CD4-positive, CD25-positive, alpha-beta regulatory T cell (primary cell): ENCODE measurements around the gene LRP2. TPM values are rescaled to one million over a fixed set of nuclear protein-coding genes. Genes with fewer than 3 reads are reported as not detected.
"Not testable (repeated sequence)": the region's sequence is repeated elsewhere in the genome, so short reads cannot be mapped to it uniquely, and the experiment has no call there.

ENCODE experiments used
- ATAC-seq, 2 donors: fragments of 150-1000 bp; cut with Tn5 transposase; one replicate each; pipeline ENCODE4 v1.10.0; 2021; ENCODE audit warnings: low read depth in 2 of 2, moderate number of reproducible peaks in 2 of 2, moderate library complexity in 1 of 2
- DNase-seq, 3 donors: peaks; one replicate each; pipeline versions ENCODE4 v3.0.0 to v3.0.0-alpha.2; 2012 to 2022; ENCODE audit warnings: mixed read lengths in 1 of 3
- H3K27ac ChIP-seq: one replicate; pipeline ENCODE4 v1.7.0; 2013; ENCODE audit warnings: mild to moderate bottlenecking, low read length; ENCODE audit not compliant: insufficient read depth, poor library complexity, severe bottlenecking
- H3K27me3 ChIP-seq: one replicate; pipeline ENCODE4 v1.7.0; 2013; ENCODE audit warnings: low read length; ENCODE audit not compliant: control insufficient read depth, insufficient read depth
- H3K36me3 ChIP-seq: one replicate; pipeline ENCODE4 v1.7.0; 2013; ENCODE audit warnings: mild to moderate bottlenecking, low read length, moderate library complexity; ENCODE audit not compliant: control insufficient read depth, insufficient read depth
- H3K4me1 ChIP-seq: 2 replicates; pipeline ENCODE4 v1.7.0; 2013; ENCODE audit warnings: mild to moderate bottlenecking, low read length; ENCODE audit not compliant: insufficient read depth, control insufficient read depth, poor library complexity, severe bottlenecking
- H3K4me3 ChIP-seq: one replicate; pipeline ENCODE4 v1.7.0; 2013; ENCODE audit warnings: low read depth, mild to moderate bottlenecking, low read length, moderate library complexity
- H3K9me3 ChIP-seq, 2 experiments: 1 replicate in 1 of 2; 2 replicates in 1 of 2; pipeline ENCODE4 v1.7.0; 2013; ENCODE audit warnings: low read length in 2 of 2, mild to moderate bottlenecking in 1 of 2, moderate library complexity in 1 of 2; ENCODE audit not compliant: control insufficient read depth in 2 of 2
- H3K27ac Mint-ChIP-seq, 3 donors: one replicate each; pipeline ENCODE4 v1.8.0; 2020 to 2022; ENCODE audit warnings: mild to moderate bottlenecking in 3 of 3, mixed read lengths in 3 of 3, moderate library complexity in 2 of 3
- H3K27me3 Mint-ChIP-seq: one replicate; pipeline ENCODE4 v1.8.0; 2022; ENCODE audit warnings: mild to moderate bottlenecking, mixed read lengths
- H3K36me3 Mint-ChIP-seq: one replicate; pipeline ENCODE4 v1.8.0; 2020; ENCODE audit warnings: mixed read lengths
- H3K4me1 Mint-ChIP-seq, 4 donors: one replicate each; pipeline ENCODE4 v1.8.0; 2020 to 2022; ENCODE audit warnings: mixed read lengths in 4 of 4, mild to moderate bottlenecking in 1 of 4
- H3K4me3 Mint-ChIP-seq, 4 donors: one replicate each; pipeline ENCODE4 v1.8.0; 2020 to 2022; ENCODE audit warnings: mild to moderate bottlenecking in 4 of 4, mixed read lengths in 4 of 4, moderate library complexity in 3 of 4
- H3K9me3 Mint-ChIP-seq, 7 donors: one replicate each; pipeline ENCODE4 v1.8.0; 2020 to 2022; ENCODE audit warnings: mixed read lengths in 7 of 7, mild to moderate bottlenecking in 3 of 7, moderate library complexity in 2 of 7
- polyA plus RNA-seq, 4 donors: library from polyadenylated mRNA; unstranded; fragments of 300-500 nt; fragmentation: Illumina TruSeq; gene quantifications; one replicate each; pipeline ENCODE4 v1.2.3, GENCODE V29; 2021
- total RNA-seq: library from RNA; stranded (reverse); gene quantifications from one replicate; pipeline ENCODE4 v1.2.3, GENCODE V29; 2022

The LRP2 gene
- total and polyA plus RNA-seq, 5 donors from 2014 or later, result not detected

GRCh38 chr2:169139993-169140767, 222.2 kb downstream of the LRP2 start:
- H3K27me3 Mint-ChIP-seq, result peaks cover 6% of the 10 kb centered on the region
- H3K27ac Mint-ChIP-seq, result no peak overlapping the region
- Histone ChIP-seq H3K36me3 (no peaks in the 10 kb centered on the region), H3K4me3 (no peak overlapping the region), H3K27me3 (no peaks in the 10 kb centered on the region), H3K9me3 (no peaks in the 10 kb centered on the region), H3K4me1 (no peaks in the 10 kb centered on the region), H3K27ac (no peak overlapping the region)
- no peaks in the 10 kb centered on the region for H3K36me3 Mint-ChIP-seq
- no peak for ATAC-seq
- no peak for DNase-seq
- peaks cover 0 to 1% (median 0%) of the 10 kb centered on the region in 7 donors for H3K9me3 Mint-ChIP-seq
- H3K4me3 Mint-ChIP-seq, result no peak overlapping the region
- H3K4me1 Mint-ChIP-seq, result no peaks in the 10 kb centered on the region

DNA sequence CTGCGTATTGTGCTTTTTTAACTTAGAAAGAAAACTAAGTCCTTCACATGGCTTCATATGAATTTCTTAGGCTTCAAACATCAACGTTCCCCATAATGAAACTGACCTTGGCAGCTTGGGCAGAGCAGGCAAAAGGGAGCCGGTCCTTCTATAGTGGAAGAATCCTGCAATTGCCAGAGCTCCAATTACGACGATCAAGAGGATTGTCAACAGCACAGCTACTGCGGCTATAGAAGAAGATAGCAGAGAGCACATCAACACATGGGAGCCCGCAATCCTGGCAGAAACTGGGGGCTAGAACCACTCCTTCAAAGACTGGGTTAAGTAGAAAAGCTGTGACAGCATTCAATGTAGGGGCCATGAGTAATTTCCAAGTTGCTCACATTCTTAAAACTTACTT, 223.2 kb downstream of the LRP2 start:
- Mint-ChIP-seq H3K9me3 (peaks cover 0 to 1% (median 0%) of the 10 kb centered on the region in 7 donors), H3K36me3 (no peaks in the 10 kb centered on the region), H3K4me3 (no peak overlapping the region), H3K27me3 (peaks cover 6% of the 10 kb centered on the region), H3K27ac (no peak overlapping the region), H3K4me1 (no peaks in the 10 kb centered on the region)
- Histone ChIP-seq H3K4me1 (no peaks in the 10 kb centered on the region), H3K27ac (no peak overlapping the region), H3K4me3 (no peak overlapping the region), H3K27me3 (no peaks in the 10 kb centered on the region), H3K9me3 (no peaks in the 10 kb centered on the region), H3K36me3 (no peaks in the 10 kb centered on the region)
- ATAC-seq (no peak), DNase-seq (no peak)

DNA sequence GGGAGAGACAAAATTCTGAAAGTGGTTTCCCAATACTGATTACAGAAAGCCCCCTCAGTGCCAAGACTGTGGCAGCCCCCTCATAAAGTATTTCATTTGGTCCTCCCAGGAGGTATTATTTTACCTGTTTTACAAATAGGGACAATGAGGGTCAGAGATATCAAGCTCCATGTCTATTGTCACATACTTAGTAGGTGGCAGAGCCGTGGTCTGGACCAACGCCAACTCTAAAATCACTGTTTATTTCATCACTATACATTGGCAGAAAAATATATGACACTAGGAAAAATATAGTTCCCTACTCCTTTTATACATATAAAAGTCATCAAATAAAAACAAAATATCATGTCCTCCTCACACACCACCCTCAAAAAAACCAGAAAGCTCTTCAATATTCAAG, 224.4 kb downstream of the LRP2 start:
- Mint-ChIP-seq H3K9me3 (peaks cover 0 to 1% (median 0%) of the 10 kb centered on the region in 7 donors), H3K4me3 (no peak overlapping the region), H3K4me1 (no peaks in the 10 kb centered on the region), H3K36me3 (no peaks in the 10 kb centered on the region), H3K27ac (peak overlapping the region in 1 of 3 donors; percentile 7), H3K27me3 (peaks cover 6% of the 10 kb centered on the region)
- DNase-seq (no peak), ATAC-seq (no peak)
- Histone ChIP-seq H3K4me1 (no peaks in the 10 kb centered on the region), H3K27ac (no peak overlapping the region), H3K27me3 (no peaks in the 10 kb centered on the region), H3K36me3 (no peaks in the 10 kb centered on the region), H3K4me3 (no peak overlapping the region), H3K9me3 (no peaks in the 10 kb centered on the region)

DNA sequence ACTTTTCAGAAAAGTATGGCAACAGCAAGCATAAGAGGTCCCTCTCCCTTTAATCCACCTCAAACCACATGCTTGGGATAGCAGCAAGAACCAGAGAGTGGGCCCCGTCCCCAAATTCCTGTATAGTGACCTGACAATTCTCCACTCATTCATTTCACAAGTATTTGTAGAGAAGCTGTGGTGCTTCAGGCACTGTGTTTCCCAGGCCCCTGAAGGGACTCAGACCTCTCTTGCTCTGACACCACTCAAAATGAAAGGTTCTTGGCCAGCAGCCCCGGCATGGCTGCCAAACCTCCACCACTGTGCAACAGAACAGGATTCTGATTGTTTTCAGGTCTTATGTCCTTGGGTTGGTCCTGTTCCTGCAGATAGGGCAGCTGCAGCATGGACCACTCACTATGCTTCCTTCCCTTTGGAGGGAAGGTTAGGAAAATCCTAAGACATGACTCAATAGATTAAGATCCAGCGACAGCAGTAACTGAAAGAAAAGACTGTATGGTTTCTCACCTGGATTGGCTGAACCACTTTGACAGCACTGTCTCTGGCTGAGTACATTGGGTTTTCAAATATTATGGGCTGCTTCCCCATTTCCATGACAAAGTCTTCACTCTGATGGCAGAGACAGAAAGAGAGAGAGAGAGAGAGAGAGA, 225.3 kb downstream of the LRP2 start:
- H3K4me3 Mint-ChIP-seq, result no peak overlapping the region
- peaks cover 6% of the 10 kb centered on the region for H3K27me3 Mint-ChIP-seq
- no peaks in the 10 kb centered on the region for H3K4me1 Mint-ChIP-seq
- Histone ChIP-seq H3K27ac (no peak overlapping the region), H3K9me3 (no peaks in the 10 kb centered on the region), H3K4me3 (no peak overlapping the region), H3K27me3 (no peaks in the 10 kb centered on the region), H3K4me1 (no peaks in the 10 kb centered on the region), H3K36me3 (no peaks in the 10 kb centered on the region)
- DNase-seq, result no peak
- H3K27ac Mint-ChIP-seq, result no peak overlapping the region
- no peak for ATAC-seq
- no peaks in the 10 kb centered on the region for H3K36me3 Mint-ChIP-seq
- H3K9me3 Mint-ChIP-seq, result peaks cover 0 to 1% (median 0%) of the 10 kb centered on the region in 7 donors

DNA sequence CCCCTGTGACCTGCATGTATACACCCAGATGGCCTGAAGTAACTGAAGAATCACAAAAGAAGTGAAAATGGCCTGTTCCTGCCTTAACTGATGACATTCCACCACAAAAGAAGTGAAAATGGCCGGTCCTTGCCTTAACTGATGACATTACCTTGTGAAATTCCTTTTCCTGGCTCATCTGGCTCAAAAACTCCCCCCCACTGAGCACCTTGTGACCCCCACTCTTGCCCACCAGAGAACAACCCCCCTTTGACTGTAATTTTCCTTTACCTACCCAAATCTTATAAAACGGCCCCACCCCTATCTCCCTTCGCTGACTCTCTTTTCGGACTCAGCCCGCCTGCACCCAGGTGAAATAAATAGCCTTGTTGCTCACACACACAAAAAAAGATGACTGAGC, 225.9 kb downstream of the LRP2 start:
- not testable (repeated sequence) for H3K27me3 Mint-ChIP-seq, H3K4me1 Mint-ChIP-seq

DNA sequence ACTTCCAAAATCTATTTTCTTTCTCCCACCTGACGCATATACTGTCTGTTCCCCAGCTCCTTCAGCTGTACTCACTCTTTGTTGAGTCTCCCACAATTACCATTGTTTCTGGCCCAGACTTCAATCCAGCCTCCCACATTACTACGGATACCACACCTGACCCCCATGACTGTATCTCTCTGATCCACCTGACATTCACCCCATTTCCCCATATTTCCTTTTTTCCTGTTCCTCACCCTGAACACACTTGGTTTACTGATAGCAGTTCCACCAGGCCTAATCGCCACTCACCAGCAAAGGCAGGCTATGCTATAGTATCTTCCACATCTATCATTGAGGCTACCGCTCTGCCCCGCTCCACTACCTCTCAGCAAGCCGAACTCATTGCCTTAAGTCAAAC, 228.1 kb downstream of the LRP2 start:
- not testable (repeated sequence) for H3K27me3 Mint-ChIP-seq, H3K36me3 ChIP-seq, H3K4me1 ChIP-seq, H3K27ac Mint-ChIP-seq, H3K4me1 Mint-ChIP-seq, H3K27me3 ChIP-seq, H3K9me3 ChIP-seq, ATAC-seq, H3K4me3 ChIP-seq, H3K9me3 Mint-ChIP-seq, H3K27ac ChIP-seq, H3K4me3 Mint-ChIP-seq, DNase-seq, H3K36me3 Mint-ChIP-seq

More for the DNA sequence above, 225.9 kb downstream of the LRP2 start:
- H3K4me3 ChIP-seq, ATAC-seq, DNase-seq, H3K9me3 Mint-ChIP-seq, H3K4me3 Mint-ChIP-seq, H3K36me3 ChIP-seq, H3K4me1 ChIP-seq, H3K9me3 ChIP-seq, H3K27ac Mint-ChIP-seq, H3K36me3 Mint-ChIP-seq, H3K27me3 ChIP-seq, H3K27ac ChIP-seq: not testable (repeated sequence)

GRCh38 chr2:169131587-169132512, 230.5 kb downstream of the LRP2 start:
- no peak overlapping the region for H3K27ac ChIP-seq
- H3K9me3 ChIP-seq, result no peaks in the 10 kb centered on the region
- no peak overlapping the region for H3K4me3 ChIP-seq
- Mint-ChIP-seq H3K9me3 (no peaks in the 10 kb centered on the region), H3K27me3 (no peaks in the 10 kb centered on the region), H3K4me3 (no peak overlapping the region), H3K36me3 (no peaks in the 10 kb centered on the region), H3K4me1 (peaks cover 0 to 7% (median under 1%) of the 10 kb centered on the region in 4 donors), H3K27ac (no peak overlapping the region)
- H3K36me3 ChIP-seq, result no peaks in the 10 kb centered on the region
- DNase-seq (peak in 2 of 3 donors; percentile 40 to 46), ATAC-seq (peak; percentile 43 to 63)
- H3K4me1 ChIP-seq, result no peaks in the 10 kb centered on the region
- H3K27me3 ChIP-seq, result no peaks in the 10 kb centered on the region
